OCI-M2 (cell line): ENCODE results near the gene FAM3C.
A peak's percentile ranks its signal among the peaks of the same experiment; 100 is the strongest.

Source experiments
- DNase-seq: peaks from one replicate; lab custom pipeline; 2025; ENCODE audit not compliant: unreplicated experiment; lab: John Stamatoyannopoulos, UW

Gene FAM3C

DNA sequence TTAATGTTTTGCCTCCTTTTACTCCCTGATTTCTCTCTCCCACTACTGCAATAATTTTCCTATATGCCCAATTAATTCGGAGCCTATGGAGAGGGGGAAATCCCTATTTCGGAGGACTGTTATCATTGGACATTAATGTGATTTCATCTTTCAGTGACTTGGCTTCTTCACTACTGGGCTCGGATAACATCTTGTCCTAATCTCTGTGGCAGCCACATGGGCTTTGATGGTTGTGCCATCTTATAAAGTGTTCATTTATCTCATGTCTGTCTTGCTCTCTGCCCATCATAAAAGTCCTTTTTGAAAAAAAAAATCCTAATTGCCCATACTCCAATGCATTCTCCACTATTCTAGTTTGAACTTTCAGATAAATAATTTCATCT is 15.5 kb upstream of the FAM3C start:
- no peak for DNase-seq

DNA sequence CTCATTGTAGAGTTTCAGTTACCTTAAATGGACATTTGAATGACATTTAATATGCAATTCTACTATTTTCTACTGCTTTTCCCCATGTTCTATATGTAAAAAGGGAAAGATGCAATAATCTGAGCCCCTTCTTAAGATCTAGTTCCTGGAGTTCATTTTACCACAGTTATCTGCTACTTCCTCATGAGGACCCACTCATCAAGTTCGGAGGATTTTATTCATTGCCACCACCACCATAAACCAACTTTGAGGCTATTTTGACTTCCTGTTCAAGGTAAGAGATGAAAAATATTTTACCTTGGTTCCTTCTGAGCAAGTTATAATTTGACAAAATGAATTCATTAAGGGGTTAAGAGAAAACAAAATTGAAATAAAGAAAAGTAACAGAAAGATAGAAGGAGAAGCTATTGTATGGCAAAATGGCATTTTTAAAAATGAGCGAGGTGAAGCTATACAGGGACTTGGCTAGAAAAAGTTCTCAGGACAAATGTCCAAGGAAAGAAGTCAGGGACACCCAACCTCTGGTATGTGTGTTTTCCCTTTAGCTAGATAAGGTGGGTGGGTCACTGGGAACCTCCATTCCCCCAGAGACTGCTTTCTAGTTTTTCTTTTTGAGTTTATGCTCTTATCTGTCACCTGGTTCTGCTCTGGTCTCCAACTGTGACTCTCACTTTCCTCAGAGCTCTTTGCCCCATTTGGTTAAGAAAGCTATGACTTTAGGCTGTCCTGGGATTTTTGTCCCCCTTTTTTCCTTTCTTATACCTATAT is 14.9 kb upstream of the FAM3C start:
- no peak for DNase-seq

DNA sequence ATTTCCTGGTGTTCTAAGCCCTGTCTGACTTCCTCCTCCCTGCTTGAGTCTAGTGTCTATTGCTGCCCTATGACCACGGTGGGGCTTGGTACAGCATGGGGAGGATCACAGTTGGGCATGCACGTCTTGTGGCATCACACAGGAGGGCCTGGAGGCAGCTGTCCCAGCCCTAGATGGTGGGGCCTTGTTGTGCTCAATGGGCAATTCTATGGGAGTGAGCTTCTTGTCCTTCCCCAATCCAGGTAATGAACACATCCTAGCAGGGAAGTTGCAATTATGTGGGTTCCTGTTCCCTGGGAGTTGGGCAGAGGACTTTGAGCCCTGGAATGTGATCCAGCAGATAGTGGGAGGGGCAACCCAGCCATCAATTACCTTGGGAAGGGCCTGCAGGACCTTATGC is 10.8 kb upstream of the FAM3C start:
- DNase-seq: no peak

DNA sequence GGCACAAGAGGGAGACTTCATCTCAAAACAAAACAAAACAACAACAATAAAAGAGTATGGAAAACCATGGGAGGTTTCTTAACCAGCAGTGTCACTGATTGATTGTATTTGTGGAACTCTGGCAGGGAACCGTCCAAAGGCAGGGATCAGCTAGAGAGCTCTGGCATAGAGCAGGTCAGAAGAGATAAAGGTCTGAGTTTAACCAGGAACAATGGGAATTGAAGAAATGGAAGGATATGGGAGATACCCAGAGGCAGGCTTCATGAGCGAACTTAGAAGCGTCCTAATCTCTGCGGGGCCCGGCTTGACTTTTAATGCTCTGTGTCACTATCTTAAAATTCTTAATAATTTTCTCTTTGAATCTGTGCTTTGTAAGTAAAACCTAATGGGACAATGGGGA is 10.4 kb upstream of the FAM3C start:
- no peak for DNase-seq

DNA sequence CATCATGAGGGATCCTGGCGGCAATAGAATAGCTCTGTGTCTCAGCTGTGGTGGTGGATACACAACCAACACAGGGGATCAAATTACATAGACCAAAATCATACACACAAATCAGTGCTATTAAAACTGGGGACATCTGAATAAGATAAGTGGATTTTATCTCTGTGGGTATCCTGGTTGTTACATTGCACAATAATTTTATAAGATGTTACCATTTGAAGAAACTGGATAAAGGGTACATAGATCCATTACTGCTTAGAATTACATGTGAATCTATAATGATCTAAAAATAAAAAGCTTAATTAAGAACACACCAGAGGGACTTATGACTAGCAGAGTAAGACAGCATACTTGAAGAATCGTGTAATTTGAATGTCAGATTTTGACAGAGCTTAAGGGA is 8.2 kb upstream of the FAM3C start:
- DNase-seq: no peak

DNA sequence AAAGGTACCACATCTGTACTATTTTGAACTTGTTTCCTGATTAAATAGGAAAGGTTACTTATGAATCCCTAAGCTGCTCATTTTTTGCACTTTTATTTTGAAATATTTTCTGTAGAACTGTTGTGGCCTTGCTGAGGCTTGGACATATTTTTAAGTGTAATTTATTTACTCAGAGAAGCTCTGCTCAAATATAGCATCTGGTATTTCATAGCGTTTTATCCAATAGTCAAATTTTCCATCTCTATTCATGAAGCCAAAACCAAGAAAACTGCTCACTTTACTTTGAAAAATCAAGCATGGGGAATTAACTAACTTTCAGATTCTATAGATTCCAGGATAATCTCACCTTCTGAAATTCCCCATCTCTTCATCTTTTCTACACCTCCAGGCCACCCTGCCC is 6.6 kb upstream of the FAM3C start:
- no peak for DNase-seq

DNA sequence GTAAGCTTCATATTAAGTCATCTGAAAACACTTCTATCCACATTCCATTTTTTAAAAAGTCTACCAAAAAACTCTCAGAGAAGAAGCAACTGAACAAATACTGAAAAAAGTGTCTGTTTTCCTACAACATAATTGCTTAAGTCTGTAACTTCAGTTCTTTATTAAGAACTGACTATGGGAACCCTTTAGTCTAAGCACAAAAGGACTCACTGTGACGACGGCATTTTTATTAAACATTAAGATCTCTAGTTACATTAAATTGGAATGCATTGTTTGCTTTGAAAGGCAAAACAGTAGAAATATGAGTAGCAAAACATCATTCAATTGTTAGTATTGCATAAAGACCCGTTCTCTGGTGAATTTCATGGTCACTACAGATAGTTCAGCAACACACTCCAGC is 5.8 kb upstream of the FAM3C start:
- DNase-seq: no peak

DNA sequence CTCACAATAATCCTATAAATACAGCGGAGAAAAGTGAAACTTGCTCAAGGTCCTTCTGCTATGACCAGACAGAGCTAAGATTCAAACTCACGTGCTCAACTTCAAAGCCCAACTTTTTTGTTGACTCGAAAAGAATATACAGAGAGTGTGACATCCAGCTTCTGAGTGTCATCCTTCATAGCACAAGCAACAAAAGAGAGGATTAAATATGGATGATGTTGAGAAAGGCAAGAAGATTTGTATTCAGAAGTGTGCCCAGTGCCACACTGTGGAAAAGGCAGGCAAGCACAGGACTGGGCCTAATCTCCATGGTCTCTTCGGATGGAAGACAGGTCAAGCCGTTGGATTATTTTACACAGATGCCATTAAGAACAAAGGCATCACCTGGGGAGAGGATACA is 2.1 kb upstream of the FAM3C start:
- DNase-seq: no peak

DNA sequence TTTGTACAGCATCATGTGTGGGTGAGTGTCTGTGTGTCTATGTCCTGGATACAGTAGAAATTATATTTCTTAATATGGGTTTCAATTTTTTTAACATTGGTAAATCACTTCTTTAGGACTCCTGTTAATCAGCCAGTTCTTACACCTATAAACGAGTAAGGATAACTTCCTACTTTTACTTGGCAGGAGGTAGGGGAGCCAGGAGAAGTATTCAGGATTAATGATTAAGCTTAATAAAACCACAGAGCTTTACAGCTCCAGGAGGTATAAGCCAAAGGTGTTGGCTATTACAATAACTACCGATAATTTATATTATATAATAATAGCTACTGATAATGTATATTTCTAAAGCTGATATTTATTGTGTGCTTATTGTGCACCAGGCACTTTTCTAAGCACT is 1.7 kb upstream of the FAM3C start:
- DNase-seq: no peak

DNA sequence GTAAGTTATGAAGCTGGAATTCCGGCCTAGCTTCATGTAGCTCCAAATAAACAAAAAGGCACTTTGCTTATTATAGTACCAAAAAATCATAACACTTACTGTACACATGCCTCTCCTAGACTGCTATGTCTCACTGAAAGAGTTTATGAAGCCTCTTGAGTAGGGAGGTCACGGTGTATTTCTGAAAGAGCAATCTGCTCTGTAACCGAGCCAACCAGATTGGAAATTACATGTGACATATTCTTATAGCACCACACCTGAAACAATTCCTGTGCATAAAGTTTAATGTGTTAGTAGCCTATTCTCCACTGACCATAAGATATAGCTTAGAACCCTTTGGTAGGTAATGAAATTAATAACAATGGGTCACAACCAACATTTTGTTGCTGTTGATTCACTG is 1.3 kb upstream of the FAM3C start:
- no peak for DNase-seq

DNA sequence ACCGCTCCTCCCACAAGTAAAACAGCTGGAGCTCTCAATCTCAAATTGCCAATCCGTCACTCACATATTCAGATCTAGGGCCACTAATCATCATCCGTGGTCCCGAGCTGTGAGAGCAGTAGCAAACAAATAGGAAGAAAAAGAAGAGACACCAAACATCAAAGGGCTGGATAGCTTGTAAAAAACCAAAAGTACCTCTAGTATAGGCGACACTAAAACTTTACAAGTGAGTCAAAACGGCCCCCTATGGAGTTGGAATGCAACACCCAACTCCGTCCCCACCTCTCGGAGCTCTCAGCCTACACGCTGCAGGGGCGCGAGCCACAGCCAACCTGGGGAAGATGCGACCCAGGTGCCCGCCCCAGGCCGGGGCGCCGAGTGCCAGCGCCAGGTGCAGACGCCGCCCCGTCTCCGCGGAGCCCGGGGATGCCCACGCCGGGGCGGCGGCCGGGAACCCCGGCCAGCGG is 581 bp downstream of the FAM3C start:
- DNase-seq: no peak

DNA sequence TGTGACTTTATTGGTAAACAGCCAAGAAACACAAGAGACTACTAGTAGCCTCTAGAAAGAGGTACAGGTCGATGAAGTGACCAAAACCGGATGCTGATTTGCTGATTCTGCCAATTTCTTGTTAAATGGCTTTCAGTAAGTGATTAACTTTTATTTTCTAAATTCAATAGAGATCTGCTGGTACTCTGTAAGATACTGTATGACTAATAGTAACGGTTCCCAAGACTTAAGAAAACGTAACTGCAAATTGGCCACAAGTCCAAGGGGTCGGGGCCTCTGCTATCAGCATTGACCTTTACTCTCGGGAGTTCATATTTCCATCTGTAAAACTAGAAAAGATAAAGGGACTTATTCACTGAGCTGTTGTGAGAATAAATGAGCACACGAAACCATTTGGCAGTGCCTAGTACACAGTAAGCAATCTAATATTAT is 1.4 kb downstream of the FAM3C start:
- peak; percentile 39 for DNase-seq

DNA sequence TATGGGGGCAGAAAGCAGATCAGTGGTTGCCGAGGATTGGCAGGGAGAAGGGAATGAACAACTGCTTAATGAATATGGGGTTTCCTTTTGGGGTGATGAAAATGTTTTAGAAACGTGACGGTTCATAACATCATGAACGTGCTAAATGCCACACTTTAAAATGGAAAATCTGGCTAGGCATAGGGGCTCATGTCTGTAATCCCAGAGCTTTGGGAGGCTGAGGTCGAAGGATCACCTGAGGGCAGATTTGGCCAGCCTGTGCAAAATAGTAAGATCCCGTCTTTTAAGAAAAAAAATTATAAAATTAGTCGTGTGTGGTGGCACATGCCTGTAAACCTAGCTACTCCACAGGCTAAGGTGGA is 3.1 kb downstream of the FAM3C start:
- DNase-seq: no peak

DNA sequence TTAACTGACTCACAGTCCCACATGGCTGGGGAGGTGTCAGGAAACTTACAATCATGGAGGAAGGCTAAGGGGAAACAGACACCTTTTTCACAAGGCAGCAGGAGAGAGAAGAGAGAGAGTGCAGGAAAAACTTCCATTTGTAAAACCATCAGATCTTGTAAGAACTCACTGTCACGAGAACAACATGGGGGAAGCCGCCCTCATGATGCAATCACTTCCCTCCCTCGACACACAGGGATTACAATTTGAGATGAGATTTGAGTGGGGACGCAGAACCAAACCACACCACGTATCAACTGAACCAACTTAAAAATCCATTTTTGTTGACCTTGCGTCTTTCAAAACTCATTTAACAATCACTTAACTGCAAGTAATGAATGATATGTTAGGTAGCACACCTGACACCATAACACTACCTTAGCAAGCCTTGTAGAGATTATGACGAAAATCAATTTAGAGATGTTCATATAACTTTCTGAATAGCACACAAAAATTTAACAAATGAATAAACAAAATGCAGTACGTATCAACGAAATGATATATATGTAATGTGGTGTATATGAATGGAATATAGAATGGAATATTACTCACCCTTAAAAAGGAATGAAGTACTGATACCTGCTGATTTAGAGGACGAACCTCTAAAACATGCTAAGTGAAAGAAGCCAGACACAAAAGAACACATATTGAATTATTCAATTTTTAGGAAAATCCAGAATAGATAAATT is 3.7 kb downstream of the FAM3C start:
- no peak for DNase-seq

DNA sequence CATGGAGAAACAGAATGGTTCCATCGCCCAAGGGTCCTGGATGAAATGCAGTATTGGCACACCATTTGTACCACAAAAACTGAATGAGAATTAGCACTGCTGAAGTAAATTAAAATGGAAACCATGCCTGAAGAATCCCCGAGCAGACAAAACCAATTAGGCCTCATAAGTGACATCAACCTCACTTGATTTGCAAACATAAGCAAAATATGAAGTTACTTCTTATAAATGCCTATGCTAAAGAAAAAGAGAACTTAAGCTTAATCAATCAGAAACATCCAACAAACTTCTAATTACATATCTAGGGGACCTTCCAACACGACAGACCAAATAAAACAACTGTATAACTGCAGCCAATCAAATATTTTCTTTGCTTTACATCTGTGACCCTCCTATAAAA is 4.4 kb downstream of the FAM3C start:
- DNase-seq: no peak

DNA sequence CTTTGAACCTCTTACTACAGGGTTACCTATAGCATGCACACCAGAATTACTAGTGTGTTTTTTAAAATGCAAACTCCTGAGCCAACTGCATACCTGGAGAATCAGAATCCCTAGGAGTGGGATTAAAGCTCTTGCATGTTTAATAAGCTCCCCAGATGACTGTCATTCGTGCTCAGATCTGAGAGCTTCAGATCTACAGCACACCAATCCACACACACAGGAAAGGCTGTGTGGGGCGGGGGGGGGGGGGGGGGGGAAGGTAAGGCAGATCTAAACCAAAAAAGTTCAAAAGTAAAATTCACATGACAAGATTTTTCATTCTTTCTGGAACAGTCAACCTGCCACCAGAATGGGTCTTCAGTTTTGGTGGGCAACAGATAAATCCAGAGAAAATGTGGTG is 5.5 kb downstream of the FAM3C start:
- no peak for DNase-seq

DNA sequence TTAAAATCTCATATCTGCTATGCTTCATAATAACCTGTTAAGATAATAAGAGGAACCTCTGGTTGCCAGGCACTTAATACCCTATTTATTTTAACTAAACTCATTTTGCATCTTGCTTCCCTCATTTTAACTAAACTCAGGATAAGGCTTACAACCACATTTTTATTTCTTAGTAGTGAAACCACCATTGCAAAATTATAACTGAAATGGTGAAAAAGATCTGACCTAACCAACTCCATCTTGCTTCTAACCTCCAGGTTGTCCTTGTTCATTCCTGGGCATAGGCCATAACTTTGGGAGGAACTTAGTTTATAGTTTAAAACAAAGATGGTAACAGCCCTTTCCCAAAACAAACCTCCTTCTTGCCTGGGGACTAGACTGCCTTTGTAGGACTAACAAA is 6.0 kb downstream of the FAM3C start:
- no peak for DNase-seq

DNA sequence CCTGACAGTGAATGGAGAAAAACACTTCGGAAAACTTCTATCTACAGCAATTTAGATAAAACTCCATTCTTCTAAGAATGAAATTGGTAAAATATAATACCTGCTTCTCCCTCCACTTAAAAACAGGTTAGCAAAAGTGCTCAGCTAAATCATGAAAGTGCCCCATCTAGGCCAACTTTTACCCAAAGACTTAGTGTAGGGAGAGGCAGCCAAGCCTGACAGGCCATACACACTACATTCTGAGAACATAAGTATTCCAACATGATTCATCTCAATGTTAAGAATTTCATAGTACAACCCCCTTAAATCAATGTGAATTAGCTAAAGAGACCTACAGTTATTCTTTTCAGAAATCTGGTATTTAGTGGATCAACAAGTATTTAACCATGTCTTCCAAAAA is 7.2 kb downstream of the FAM3C start:
- DNase-seq: no peak

DNA sequence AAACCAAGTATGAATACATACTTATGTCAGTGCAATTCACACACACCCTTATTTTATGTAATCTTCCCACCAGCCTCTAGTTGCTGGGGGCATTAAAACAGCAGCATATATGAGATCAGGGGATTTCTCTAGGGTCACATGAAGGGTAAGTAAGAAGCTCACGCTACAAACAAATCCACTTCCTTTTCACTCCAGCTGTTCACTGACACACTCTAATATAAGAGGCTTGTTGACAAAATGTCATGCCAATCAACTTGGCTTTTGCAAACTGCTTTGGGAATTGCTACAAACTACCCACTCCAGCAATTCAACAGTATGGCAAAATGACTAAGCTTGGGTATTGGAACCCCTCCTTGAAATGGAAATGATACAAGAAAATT is 10.3 kb downstream of the FAM3C start:
- no peak for DNase-seq

DNA sequence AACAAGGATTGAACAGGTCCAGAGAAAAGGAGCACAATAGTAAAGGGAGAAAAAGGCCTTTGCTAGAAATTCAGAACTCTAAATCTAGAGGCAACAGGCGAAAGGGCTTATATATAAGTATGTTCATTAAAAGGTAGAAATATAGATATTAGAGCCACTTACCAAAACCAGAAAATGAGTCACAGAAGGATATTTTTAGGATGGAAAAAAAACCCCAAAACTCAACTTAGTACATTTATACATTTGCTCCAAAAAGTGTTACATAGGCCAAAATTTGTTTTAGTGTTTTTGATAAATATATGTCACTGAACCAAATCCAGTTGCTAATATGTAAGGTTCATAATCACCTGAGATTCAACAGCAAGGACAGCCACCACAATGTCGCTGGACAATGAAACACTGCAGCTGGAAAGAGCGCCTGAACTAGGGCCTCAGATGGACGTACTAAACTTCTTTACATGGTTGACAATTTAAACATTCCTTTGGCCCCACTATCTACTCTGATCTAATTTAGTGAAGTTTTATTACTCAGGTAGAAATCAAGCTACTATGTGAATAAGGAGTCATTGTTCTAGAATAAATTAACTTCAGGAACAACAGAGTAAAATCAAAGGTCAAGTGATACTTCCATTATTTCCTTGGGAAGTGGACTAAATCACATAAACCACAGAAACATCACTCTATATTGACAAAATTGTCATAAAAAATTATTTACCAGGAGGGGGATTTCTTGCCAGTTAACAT is 10.9 kb downstream of the FAM3C start:
- no peak for DNase-seq

DNA sequence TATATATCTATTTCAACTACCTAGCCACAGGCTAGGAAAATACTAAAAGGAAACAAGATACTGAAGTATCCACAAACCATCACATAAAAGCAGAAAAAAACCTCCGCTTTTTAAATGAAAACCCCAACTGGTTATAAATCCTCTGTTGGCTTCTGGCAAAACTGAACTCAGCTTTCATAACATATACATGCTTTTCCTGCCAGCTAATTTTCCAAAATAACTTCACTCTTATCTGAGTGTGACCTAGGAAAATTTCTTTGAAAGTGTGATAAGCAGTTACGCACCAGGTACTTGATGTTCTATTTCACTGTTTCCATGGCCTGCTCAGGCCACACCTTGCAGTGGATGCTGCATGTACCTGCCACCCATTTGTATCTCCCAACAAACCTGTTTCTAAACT is 11.8 kb downstream of the FAM3C start:
- no peak for DNase-seq

DNA sequence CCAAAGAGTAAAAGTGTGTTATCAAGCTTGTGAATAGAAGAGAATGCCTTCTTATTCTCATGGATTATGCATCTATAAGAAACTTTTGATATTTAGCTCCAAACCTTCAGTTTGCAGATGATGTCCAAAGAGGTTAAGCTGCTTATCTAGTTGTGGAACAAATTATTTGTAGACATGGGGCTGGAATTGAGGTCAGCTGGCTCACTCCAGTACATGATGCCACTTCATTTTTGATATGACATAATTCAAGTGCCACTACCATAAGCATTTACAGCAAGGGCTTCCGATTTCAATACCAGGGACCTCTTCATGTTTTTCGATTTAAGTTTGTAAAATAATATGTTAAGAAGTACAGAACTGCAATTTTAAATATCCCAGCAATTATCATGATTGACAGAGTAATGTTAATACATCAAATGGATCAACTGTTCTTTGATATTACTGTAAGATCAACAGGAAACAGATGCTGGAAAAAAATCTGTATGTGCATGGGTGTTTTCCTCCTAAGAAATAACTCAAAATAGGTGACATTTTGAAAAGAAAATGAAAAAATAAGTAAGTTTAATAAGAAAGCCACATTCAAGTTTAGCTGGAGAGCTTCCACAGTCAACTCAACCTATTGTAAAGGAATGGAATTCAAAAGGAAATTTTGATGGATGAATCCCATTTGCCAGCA is 12.7 kb downstream of the FAM3C start:
- no peak for DNase-seq
